GM18498 (cell line): ENCODE measurements around the gene BACE1-AS.
"Not testable (repeated sequence)": the region's sequence is repeated elsewhere in the genome, so short reads cannot be mapped to it uniquely, and the experiment has no call there.

Experiments
- ATAC-seq: cut with Tn5 transposase; IDR thresholded peaks from one replicate; pipeline ENCODE4 v1.9.1; 2021; ENCODE audit warnings: mild to moderate bottlenecking, moderate library complexity; ENCODE audit not compliant: unreplicated experiment

Gene BACE1-AS

DNA sequence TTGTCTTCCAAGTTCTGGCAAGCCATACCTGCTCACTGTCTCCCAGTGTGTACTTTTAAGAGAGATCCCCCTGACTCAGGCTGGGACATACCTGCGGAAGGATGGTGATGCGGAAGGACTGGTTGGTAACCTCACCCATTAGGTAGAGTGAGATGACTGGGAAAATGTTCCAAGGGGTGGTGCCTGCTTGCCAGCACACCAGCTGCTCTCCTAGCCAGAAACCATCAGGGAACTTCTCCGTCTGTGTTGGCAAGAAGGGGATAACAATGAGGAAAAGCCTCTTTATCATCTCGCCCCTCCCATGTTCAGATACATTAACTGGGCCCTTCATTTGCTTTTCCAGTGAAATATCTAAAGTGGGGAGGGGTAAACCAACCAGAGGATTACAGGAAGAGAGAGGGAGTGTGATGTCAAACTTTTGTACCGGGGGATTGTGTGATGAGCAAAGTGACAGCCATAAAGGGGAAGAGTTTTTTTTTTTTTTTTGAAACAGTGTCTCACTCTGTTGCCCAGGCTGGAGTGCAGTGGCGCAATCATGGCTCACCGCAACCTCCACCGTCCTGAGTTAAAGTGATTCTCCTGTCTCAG, at the start of gene BACE1-AS:
Gene BACE1-AS, plus strand, starts transcription at position 538 of the 588 bp plus-strand sequence.
- ATAC-seq: no peak

DNA sequence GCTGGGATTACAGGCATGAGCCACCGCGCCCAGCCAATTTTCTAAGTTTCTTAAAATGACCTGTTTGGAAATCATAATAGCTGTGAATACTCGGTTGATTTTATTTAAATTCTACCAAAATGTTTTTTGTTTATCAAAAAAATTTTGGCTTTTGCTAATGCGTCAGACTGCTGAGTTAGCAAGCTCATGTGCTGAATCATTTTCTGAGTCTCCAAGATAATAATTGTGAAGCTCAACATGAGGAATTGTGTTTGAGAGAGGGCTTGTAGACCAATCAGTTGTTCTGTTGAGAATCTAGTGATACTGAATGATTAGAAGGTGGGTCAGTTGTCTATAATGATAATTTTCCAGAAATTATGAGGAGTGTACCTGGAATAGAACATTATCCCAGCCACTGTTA, 42.8 kb upstream of the BACE1-AS start:
- ATAC-seq: no peak

DNA sequence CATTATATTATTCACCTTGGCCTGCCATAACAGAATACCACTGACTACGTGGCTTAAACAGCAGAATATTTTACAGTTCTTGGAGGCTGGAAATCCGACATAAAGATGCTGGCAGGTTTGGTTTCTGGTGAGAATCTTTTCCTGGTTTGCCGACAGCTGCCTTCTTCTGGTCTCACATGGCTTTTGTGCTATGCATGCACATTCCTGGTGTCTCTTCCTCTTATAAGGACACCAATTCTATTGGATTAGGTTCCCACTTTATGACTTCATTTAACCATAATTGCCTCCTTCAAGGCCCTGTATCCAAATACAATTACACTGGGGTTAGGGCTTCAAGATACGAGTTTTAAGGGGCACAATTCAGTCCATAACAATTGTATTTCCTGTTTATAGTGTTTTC, 41.6 kb upstream of the BACE1-AS start:
- ATAC-seq: no peak

GRCh38 chr11:117251506-117251905, 39.6 kb upstream of the BACE1-AS start:
- no peak for ATAC-seq

GRCh38 chr11:117255966-117256365, 35.2 kb upstream of the BACE1-AS start:
- no peak for ATAC-seq

DNA sequence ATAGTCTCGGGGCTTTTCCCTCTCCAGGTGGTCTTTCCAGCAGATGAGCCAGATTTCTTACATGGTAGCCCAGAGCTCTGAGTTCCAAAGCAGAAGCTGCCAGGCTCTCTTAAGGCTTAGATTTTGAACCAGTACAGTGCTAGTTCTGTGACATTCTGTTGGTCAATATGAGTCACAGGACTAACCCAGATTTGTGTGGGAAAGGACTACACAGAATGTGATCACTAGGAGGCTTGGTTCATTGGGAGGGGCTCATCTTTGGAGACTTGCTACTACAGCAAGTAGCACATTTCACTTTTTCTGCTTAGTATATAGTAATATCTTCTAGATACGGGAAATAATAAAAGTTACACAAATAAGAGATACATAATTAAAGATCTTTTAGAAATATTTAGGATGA, 34.6 kb upstream of the BACE1-AS start:
- no peak for ATAC-seq

DNA sequence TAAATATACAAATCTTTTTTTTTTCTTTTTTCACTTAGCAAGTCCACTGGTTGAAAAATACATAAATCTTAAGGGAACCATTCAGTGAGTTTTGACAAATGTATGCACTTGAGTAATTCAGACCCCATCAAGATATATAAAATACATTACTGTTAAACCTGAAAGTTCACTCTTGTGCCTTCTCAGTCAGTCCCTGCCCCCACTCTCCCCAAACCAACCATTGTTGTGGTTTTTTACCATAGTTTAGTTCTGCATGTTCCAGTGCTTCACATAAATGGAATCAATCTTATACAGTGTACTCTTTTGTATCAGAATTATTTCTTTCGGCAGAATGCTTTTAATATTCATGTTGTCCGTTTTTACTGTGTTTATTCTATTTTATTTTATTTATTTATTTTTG, 32.6 kb upstream of the BACE1-AS start:
- no peak for ATAC-seq

DNA sequence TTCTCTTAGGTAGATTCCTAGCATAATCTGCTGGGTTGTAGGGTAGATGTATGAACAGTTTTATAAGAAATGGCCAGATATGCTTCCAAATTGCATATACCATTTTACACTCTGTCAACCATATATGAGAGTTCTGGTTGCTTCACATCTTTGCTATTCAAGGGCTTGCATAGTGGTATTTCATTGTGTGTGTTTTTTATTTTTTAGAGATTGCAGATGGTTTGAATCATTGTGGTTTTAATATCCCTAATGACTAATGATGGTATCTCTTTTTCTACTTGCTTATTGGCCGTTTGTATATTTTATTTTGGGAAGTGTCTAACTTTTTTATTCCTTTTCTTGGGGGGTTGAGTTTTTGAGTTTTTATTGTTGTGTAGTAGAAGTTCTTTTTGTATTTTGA, 31.7 kb upstream of the BACE1-AS start:
- ATAC-seq: no peak

GRCh38 chr11:117264624-117265323, 26.4 kb upstream of the BACE1-AS start:
- not testable (repeated sequence) for ATAC-seq

DNA sequence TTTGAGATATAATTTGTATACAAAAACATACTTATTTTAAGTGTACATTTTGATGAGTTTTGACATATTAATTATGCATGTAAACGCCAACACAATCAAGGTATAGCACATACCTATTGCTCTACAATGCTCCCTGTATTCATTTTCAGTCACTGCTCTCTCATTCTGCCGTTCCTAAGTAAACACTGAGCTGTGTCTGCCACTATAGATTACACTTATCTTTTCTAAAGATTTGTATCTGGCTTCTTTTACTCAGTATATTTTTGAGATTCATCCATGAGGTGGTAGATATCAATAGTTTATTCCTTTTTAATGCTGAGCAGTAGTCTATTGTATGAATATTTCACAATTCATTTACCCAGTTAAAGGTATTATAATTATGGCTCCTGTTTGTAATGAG, 25.4 kb upstream of the BACE1-AS start:
- ATAC-seq: no peak

DNA sequence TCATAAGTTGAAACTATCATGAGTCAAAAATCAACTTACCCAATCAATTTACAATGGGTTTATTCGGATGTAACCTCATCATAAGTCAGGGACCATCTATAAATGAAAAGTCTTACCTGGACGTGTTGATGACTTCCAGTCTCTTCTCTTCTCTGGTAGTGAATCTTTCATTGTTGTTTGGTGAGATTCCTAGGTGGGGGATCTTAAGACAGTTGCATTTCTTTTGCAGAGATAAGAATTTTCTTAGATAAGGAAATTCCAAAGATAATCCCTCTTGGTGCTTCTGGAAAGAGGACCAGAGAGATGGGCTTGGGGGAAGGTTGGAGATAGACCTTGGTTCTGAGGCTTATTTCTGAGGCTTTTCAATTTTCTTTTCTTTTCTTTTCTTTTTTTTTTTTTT, 21.3 kb upstream of the BACE1-AS start:
- no peak for ATAC-seq

GRCh38 chr11:117271208-117271607, 19.9 kb upstream of the BACE1-AS start:
- ATAC-seq: no peak

DNA sequence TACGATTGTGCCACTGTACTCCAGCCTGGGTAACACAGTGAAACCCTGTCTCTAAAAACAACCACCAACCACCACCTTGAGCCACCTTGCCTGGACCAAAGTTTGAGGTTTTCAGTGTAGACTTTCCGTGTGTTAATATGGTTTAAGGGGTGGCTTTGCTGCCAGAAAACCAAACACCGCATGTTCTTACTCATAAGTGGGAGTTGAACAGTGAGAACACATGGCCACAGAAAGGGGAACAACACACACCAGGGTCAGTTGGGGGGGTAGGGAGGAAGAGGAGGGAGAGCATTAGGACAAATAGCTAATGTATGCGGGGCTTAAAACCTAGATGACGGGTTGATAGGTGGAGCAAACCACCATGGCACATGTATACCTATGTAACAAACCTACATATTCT, 19.0 kb upstream of the BACE1-AS start:
- ATAC-seq: not testable (repeated sequence)

DNA sequence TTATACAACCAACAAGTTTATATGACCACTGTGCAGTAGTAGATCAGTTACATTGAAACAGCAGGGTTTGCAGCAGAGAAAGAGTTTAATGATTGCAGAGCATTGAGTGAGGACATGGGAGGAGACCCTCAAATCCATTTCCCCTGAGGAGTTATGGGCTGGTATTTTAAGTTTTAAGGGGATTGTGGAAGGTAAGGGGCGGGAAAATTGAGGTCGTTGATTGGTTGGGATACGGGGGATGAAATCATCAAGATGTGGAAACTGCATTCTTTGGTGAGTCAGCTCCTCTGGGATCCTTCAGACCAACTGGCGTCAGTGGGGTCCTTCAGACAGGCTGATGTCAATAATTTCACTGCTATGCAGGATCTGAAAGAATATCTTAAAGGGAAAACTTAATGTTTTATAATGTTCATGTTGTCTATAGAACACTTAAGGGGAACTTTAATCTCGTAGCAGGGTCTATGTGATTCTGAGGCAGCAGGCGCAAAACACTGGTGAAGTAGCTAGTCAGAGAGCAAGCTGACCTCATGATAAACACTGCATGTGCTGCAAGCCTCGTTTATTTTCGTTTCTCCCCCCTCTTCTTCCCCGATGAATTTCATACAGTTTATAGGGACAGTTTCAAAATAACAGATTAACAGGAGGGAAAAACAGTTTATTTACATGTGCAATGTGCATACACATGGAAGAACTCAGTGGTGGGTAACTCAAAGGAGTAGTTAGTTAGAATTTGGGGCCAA, 17.4 kb upstream of the BACE1-AS start:
- ATAC-seq: no peak

DNA sequence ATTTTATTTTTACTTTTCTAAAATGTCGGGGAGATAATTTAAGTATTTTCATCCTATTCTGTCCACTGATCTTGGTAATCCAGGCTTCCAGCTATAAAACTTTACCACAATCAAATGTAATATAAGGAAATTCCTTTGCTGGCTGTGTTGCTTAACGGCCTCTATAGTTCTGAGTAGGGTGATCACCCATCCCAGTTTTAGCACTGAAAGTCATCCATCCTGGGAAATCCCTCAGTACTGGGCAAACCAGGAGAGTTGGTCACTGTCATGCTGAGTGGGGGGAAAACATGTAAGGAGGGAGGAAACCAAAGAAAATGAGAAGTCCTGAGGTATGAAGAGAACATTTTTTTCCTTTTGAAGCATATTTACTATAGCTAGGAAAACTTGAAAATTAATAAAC, 12.8 kb upstream of the BACE1-AS start:
- ATAC-seq: no peak

DNA sequence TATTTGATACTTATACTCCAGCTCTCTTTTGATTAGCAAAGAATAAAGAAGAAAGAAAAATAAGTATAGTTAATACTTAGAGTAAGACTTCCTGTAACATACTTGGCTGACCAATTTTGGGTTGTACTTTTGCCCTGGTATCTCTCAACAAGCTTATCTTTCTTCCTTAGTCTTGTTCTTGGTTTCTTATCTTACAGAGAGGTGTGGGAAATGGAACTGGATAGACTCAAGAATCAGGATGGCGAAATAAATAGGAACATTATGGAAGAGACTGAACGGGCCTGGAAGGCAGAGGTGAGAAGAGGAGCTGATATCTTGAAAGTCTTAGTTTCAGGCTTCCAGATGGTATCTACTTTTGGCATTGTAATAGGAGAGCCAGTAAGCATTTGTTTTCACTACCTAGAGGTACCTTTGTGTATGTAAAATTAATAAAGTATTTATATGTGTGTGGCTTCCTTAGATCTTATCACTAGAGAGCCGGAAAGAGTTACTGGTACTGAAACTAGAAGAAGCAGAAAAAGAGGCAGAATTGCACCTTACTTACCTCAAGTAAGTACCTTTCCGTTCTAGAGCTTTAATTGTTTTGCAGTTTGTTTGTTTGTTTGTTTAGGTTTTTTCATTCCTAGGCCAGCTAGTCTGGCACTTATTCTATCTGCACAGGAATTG, 11.3 kb upstream of the BACE1-AS start:
- ATAC-seq: no peak

DNA sequence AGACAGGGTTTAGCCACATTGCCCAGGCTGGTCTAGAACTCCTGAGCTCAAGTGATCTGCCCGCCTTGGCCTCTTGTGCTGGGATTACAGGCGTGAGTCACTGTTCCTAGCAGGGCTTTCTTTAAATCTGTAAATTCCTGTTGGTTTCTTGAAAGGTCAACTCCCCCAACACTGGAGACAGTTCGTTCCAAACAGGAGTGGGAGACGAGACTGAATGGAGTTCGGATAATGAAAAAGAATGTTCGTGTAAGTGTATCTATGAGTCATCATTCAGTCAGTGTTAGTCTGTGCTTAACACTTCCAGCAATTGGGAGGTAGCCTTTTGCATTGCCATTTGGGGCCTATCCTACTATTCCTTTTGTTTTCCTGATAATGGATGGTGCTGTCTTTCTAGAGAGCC, 10.0 kb upstream of the BACE1-AS start:
- no peak for ATAC-seq

DNA sequence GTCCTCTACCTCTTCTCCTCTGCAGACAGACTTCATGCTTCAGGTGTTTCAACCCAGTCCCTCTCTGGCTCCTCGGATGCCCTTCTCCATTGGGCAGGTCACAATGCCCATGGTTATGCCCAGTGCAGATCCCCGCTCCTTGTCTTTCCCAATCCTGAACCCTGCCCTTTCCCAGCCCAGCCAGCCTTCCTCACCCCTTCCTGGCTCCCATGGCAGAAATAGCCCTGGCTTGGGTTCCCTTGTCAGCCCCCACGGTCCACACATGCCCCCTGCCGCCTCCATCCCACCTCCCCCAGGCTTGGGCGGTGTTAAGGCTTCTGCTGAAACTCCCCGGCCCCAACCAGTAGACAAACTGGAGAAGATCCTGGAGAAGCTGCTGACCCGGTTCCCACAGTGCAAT, 9.3 kb upstream of the BACE1-AS start:
- no peak for ATAC-seq

DNA sequence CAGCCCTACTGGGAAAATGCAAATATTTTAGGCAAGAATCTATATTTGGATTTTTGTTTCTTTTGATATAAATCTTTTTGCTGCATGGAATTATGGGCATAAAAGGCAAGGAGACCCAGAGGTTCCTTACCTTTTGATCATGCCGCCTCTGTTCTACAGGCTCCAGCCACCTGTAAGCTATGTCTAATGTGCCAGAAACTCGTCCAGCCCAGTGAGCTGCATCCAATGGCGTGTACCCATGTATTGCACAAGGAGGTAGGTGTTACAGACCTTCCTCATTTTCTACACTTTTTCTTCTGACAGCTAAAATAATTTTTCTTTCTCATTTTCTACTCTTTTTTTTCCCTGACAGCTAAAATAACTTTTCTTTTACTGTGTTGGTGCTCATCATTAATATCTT, 8.2 kb upstream of the BACE1-AS start:
- no peak for ATAC-seq

DNA sequence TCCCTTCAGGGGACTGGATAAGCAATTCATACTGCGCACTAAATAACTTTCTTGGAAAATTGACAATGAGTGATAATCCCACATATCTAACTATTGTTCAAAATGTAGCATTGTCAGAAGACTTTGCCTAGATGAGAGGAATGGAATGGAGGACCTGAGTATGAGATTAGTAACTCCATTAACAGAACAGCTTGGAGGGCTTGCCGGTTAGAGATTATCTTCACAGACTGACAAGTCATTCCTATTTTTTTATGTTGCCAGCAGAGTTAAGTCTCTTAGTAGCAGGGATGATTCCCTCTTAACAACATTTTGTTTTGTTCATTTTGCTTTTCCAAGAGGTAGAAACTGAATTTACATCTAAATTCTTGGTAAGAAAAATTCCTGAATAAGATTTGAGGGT, 7.1 kb upstream of the BACE1-AS start:
- no peak for ATAC-seq

GRCh38 chr11:117286588-117286987, 4.6 kb upstream of the BACE1-AS start:
- ATAC-seq: no peak

- ATAC-seq: no peak
These were observed 3.5 kb upstream of the BACE1-AS start for GRCh38 chr11:117287668-117288067.
